ENCODE results near the gene SMOC1.

DNA sequence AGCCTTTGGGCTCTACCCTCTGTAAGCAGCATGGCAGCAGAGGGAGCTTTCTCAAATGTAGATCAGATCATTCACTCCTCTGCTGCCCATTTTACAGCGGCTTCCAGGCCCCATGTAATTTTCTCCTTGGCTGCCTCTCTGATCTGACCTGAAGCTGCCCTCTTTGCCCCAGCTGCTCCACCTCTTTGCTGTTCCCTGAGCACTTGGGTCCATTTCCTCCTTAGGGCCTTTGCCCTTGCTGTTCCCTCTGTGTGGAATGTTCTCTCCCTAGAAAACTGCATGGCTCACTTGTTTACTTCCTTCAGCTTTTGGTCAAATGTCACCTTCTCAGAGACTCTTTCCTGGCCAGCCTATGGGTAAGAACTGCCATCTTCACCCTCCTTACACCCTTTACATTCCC lies 37.2 kb downstream of the SMOC1 start:
- TF ChIP-seq, protein P1, sequence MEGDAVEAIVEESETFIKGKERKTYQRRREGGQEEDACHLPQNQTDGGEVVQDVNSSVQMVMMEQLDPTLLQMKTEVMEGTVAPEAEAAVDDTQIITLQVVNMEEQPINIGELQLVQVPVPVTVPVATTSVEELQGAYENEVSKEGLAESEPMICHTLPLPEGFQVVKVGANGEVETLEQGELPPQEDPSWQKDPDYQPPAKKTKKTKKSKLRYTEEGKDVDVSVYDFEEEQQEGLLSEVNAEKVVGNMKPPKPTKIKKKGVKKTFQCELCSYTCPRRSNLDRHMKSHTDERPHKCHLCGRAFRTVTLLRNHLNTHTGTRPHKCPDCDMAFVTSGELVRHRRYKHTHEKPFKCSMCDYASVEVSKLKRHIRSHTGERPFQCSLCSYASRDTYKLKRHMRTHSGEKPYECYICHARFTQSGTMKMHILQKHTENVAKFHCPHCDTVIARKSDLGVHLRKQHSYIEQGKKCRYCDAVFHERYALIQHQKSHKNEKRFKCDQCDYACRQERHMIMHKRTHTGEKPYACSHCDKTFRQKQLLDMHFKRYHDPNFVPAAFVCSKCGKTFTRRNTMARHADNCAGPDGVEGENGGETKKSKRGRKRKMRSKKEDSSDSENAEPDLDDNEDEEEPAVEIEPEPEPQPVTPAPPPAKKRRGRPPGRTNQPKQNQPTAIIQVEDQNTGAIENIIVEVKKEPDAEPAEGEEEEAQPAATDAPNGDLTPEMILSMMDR (IDR thresholded peaks at IDR 0.05), result no peak
- no peak for TF ChIP-seq POLR2A (IDR thresholded peaks at IDR 0.05)
- no peak for TF ChIP-seq EP300 (IDR thresholded peaks at IDR 0.05)

All from stomach (tissue), 4 donors.